AG08395 (cell line): ENCODE data around the gene OVCH2.
"Not testable (repeated sequence)": the region's sequence is repeated elsewhere in the genome, so short reads cannot be mapped to it uniquely, and the experiment has no call there.

ENCODE experiments used
- DNase-seq: peaks from one replicate; pipeline ENCODE4 v3.0.0; 2012; ENCODE audit warnings: mixed read lengths, low spot score

Gene OVCH2

DNA sequence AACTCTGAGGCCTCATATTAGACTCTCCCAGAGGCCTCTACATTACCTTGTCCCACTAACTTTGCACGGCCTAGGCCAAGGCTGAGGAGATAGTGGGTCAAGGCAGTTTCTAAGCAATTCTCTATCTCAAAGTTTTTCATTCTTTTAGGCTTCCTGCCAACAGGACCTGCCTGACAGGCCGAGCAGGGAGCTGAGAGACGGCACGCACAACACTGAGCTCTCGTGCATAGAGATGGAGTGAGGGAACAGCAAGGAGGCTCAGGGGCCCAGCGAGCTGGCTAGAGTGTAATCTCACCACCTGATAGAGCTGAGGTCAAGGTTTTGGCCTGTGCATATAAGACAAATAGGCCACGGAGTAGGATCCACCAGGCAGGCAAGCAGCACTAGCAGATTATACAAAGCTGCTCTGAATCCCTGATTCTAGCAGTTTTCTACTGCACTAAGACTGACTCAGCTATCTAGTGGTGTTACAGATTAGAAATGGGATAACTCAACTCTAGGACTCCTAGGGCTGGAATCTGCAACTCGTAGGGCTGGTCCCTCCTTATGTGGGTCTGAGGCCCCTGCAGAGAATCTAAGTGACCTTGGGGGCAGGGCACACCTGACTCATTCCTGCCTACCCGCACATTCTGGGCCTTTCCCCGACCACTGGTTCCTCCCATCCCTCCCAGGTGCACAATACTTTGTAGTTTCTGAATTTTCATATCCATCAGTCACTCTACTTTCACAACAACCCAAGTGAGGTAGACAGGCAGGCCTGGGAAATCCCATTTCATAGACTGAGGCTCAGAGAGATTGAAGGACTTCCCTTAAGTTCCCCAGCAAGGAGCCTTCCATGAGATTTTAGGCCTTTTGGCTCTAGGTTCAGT is 34.7 kb downstream of the OVCH2 start:
- no peak for DNase-seq

DNA sequence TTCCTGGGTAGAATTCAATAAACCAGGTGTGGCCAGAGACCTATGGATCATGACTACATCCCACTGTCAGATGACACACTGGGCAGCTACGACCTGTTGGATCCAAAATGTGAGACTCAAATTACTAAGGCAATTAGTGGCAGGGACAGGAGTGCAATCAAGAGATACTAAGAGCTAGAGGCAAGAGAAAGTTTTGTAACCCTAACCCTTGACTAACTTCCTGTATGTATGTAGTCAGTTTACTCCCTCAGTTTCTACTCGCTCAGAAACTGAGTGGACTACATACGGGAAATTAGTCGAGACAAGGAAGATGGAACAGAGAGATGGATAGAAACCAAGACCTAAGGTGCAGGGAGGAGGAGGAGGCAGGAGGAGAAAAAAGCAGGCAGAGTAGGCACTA is 35.6 kb downstream of the OVCH2 start:
- DNase-seq = no peak

DNA sequence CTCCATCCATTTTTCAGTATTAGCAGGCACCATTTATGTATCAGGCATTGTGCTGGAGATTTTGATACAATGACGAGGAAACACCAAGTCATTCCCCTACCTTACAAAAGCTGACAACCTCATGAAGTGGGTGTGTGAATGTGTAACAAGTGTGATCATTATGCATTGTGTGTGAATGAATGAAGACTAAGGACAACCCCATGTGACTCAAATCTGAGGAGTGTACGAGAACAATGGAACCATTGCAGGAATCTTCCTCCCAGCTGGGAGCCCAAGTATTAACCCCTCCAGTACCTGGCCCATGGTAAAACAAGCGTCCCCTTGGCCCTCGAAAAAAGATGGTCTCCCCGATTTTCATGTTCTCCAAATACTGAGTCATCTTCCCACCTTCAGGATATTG is 37.4 kb downstream of the OVCH2 start:
- DNase-seq = no peak

DNA sequence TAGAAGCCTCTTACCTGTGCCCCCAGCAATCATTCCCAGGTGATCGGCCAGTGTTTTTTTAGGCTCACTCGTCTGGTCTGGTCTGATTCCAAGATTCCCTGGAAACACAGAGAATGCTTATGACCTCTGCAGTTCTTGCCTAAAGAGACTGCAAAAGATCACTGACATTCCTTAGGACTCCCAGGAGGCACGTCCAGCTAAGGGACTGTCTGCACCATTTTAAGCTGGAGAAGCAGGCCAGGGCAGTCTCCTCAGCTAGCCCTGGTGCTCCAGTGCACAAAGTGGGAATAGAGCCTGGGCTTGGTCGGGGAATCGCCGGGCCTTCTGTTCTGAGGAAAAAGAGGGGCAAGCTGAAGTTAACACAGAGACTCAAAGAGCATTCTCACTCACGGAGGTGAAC is 37.8 kb downstream of the OVCH2 start:
- no peak for DNase-seq

DNA sequence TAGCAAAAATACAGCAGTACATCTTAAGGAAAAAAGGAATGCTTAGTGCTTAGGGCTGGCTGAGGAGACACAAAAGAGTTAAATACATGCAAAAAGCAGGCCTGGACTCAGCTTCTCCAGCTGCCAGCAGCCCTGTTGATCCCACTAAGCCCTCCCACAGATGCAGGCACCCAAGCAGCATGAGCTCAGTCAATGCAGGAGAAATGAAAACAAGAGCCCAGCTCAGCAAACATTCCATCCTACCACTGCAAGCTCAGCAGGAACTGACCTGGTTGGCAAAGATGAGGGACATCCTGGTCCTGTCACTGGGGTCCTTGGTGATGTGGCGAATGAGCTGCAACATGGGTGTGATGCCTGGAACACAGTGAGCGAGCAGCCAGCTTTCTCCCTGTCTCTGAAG is 38.8 kb downstream of the OVCH2 start:
- no peak for DNase-seq

DNA sequence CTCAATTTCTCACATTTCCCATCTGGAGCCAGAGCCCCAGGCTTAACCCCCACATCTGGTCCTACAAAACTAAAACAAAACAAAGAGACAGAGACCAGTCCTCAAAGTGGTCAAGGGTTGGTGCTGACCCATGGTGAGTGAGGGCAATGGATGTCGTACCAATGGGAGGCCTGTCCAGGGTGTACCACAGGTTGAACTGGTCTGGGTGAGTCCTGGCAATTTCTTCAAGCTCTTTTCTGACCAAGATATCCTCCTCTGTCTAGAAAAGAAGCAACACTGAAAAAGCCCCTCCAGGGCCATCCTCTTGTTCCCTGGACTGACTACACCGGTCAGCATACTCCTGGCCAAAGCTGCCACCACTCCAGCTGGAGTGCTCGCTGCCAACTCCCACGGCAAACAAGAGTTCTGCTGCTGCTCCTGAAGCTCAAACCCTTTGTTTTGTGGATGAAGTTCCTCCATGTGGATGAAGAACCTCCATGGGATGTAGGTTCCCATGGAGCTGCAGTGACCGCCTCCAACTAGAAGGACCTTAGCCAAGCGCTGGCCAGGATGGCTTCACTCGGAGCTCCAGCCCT is 39.9 kb downstream of the OVCH2 start:
- no peak for DNase-seq

DNA sequence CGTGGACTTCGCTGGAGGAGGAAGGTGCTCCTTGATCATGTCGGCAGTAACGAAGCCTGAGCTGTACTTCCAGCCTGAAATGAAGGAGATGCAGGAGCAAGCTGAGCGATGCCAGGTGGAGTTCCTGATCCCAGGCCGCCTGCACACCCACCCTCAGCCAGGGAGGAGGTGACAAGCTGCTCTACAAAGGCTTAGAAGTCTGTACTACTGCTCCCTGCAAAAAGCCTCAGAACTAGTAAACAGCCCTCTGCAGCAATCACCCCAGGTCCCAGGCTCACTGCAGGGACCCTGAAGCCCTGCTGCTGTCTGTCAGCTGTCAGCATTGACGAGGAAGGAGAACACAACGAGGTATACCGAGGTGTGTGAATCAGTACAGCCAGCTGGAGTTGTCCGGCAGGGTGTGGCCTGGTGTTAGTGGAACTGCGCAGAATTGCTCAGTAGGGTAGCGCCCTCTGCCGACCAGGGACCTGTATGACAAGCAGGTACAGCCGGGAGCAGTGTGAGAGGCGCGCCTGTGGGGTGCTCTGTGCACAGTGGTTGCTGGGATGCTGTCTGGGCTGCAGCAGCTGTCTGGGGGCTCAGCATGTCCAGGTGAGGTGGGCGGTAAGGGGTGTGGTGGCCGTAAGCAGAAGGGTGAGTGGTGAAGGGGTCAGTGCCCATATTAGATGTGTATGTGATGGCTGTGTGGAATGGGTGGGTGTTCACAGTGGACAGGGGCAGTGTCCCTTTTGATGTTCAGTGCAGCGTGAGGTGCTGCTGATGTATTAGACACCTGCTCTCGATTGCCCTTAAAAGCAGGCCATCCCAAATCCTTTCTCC is 40.6 kb downstream of the OVCH2 start:
- peak; percentile 85 for DNase-seq

DNA sequence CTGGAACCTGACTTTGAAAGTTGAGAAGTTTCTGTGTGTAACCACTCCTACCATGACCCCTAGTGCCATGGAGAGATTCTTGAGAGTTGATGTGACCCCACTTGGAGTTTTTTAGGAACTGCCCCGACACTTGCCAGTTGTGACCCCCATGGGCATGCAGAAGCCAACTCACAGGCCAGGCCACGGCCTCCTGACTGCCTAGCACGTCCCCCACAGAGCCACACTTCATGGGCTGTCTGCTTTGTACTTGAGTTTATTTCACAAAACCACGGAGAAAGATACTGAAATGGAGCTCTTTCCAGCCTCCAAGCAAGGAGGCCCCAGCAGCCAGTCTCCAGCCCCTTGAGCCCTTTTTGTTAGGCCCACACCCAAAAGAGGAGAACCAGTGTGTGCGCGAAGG is 41.4 kb downstream of the OVCH2 start:
- no peak for DNase-seq

DNA sequence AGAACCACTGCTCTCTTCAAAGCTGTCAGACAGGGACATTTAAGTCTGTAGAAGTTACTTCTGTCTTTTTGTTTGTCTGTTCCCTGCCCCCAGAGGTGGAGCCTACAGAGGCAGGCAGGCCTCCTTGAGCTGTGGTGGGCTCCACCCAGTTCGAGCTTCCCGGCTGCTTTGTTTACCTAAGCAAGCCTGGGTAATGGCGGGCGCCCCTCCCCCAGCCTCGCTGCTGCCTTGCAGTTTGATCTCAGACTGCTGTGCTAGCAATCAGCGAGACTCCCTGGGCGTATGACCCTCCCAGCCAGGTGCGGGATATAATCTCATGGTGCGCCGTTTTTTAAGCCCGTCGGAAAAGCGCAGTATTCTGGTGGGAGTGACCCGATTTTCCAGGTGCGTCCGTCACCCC is 42.7 kb downstream of the OVCH2 start:
- DNase-seq = not testable (repeated sequence)

DNA sequence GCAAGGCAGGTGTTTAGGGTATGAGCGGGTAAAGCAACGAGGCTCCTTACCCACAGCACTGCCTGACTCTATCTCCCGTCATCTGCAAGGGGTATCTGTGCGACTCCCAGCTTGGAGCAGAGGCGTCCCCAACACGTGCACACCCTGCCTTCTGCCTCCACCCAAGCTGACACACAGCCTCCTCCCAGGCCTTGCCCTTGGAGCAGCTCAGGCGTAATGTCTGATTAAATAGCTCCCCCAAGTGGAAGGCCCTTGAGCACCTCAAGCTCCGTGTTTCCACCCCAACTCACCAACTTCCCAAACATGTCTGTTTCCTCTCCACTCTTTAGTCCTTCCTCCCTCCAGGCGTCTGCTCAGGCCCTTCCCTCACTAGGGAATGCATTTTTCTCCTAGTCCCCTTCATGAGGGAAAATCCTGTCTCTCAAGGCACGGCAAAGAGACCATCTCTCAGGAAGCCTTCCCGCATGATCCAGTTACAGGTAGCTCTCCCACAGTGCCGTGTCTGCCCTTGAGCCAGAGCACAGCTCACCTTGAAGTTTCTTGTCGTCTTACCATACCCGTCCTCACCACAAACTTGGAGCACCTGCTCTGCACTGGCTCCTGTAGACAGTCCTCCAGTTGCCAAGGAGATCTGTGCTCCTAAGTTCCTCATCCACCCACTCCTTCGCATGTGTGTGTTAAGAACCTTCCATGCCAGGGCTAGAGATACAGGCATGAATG is 48.8 kb downstream of the OVCH2 start:
- DNase-seq = peak; percentile 84

DNA sequence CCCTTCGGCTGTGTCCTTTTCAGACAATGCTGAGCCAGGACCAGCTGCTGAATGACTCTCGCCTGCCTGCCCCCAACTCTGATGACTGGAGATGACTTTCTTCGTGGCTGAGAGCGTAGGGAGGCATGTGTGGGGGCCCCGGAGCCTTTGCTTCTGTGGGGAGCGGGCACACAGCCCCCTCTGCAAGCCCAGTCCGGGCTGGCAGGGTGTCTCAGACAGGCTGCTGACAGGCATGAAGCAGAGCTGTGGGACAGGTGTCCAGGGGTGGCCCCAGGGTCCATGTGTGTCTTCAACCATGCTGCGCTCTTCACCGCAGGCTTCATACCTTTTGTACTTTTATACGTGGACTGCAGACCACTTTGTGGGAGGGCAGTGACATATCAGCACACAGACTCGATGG is 49.6 kb downstream of the OVCH2 start:
- DNase-seq = no peak

DNA sequence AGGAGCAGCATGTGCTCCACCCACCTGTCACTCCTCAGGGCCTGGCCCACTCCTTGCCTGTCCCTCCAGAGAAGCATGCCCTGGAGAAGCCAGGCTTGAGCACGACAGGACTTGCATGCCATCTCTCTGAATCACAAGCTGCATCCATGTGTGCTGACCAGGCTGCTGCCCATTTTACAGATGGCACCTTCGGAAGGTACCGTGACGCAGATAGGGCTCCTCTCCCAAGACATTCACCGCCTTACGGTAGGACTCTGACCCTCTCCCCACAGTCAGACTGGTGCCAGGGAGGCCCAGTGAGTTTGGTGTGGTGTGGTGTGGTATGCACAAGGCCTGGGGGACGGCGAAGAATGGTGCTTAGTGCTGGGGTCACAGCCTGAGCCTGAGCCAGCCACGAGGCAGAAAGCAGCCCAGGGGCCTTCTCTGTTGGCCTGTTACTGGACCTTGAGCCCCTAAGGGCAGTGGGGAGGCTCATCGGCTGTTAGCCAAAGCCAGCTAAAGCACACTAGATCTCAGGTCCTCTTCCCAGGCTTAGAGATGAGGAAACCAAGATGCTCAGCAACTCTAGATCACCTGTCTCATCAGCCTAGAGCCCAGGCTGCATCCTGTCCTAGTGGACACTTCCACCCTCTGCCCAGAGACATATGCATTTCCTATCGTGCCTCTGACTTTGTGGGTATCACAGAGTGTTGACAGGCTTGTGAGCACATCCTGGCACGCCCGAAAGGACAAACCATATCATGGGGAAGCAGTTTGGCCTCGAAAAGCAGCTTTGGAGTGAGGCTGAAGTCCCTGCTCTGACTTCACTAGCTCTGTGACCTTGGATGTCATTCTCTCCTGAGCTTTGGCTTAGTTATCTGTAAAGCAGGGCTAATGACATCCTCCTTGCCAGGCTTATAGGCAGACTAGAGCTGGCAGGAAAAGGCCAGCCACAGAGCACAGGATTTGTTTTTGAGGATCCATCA is 50.7 kb downstream of the OVCH2 start:
- no peak for DNase-seq

DNA sequence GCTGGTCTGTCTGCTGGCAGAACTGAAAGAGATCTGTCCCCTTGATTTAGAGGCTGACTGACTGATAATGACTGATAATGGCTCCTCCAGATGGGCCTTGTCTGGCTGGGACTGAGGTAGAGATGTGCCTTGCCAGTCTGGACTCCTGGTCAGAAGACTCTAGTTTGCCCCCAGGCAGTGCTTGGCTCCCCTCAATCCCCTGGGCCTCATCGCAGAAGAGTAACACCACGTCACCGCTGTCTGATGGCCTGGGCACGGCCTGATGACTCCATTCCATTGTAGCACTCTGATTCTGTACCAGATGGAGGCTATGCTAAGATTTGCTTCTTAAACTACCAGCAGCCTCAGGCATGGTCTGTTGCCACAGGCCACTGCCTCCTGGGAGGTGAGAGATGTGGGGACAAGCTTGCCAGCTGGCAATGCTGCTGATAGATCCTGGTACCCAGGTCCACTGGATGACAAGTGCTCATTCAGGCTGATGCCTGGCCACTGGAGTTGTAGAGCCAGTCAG is 52.0 kb downstream of the OVCH2 start:
- DNase-seq = no peak

DNA sequence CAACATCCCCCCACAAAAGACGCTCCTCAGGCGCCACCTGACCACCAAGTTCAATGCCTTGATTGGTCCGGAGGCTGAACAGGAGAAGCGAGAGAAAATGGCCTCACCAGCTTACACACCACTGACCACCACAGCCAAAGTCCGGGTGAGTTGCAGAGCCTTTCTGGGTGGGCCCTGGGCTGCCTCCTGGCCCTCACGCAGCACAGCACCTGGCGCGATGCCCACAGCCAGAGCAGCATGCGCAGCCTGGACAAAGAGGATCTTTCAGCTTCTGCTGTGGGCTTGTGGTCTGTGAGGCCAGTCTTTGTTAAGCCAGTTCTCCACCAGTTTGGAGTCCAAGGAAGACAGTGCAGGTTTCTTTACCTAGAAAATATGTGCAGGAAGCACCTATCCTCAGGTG is 54.6 kb downstream of the OVCH2 start:
- no peak for DNase-seq

DNA sequence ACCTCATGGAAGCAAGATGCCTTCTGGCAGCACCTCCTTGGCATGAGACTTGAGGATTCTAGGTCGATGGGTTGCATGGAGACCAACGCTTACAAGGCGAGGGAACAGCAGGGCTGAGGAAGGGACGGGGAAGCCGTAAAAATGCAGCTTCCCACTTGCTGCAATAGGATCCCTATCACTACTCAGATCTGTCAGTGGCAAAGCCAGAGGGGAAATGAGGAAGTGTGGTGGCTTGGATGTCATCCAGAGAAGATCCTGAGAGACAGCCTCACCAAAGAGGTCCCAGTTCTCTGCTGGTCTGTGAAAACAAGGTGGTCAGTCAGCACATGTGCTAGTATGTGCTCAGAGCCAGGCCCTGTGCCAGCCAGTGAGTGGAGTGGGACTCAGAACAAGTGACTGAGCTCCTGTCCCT is 55.1 kb downstream of the OVCH2 start:
- peak; percentile 25 for DNase-seq

DNA sequence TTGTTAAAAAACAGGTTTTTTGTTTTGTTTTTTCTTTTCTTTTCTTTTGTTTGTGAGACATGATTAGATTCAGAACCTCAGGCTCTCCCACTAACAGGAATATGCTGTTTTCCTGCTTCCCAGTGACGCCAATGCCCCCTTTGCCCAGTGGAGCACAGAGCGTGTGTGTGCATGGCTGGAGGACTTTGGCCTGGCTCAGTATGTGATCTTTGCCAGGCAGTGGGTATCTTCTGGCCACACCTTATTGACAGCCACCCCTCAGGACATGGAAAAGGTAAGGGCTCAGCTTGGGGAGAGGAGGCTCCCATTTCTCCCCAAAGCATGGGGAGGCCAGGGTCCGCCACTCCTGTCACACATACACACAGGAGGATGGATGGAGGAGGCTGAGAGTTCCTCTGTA is 58.0 kb downstream of the OVCH2 start:
- no peak for DNase-seq

DNA sequence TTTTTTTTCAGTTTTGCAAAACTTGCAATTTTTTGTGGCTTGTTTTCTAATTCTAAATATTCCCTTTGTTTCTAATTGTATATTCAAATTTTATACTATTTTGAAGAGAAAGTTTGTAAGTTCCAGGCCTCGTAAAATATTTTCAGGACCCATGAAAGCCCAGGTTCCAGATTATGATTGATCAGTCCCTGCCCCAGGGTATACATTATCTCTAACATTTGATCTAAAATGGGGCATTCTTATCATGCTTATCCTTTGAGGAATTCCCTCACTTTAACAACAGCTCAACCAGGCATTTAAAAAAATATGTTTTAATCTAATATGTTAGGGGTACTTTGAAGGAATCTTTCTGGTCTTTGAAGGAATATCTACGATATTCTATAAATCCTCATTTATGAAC is 59.4 kb downstream of the OVCH2 start:
- DNase-seq = no peak

DNA sequence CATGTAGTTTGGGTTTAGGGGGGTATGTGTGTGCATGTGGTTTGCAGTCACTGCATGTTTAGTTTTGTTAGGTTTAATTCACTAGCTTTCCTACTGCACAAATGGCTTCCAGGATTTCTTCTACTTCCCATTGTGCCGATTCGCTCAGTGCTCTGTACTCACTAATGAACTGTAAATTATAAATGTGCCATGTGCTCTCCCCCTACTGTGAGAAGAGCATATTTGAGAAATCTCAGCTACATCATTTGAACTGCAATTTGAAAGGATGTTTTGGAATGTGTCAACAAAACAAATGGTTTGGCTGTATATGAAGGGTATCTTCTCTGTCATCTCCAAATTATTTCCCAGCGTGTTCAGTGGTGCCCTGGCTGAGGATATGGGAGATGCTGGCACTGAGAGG is 61.1 kb downstream of the OVCH2 start:
- DNase-seq = no peak

DNA sequence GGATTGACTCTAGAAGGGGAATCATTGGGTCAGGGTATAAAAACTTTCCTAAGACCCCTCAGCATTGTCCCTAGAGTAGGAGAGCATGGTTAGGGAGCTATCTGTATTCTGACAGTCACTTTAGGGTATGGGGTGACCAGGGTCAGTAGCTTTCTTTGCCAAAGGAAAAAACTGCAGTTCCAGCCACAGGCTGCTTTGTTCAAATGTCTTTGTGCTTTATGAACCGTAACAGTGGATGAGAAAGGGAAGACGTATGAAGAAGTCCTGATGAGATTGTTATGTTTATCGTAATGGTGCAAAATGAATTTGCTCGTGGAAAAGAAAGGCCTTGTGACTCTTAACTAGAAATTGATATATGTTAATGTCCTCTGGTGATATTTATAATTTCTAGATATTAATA is 63.0 kb downstream of the OVCH2 start:
- no peak for DNase-seq

DNA sequence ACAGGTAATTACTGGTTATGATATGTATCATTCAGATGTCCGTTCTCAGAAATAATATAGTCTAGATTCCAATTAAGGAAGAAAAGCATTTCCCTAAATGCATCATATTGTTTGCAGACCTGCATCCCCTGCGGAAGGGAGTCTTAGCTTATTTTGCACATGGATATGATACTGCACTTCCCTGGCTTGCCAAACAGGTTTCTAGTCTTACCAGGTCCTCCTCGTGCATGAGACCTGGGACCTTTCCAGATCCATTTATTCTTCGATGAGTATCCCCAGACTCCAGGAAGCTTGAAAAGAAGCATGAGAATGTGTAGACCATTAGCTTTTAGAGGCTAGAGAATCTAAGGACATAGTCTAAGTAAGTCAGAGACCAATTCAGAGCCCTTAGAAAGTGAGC is 63.5 kb downstream of the OVCH2 start:
- DNase-seq = no peak

DNA sequence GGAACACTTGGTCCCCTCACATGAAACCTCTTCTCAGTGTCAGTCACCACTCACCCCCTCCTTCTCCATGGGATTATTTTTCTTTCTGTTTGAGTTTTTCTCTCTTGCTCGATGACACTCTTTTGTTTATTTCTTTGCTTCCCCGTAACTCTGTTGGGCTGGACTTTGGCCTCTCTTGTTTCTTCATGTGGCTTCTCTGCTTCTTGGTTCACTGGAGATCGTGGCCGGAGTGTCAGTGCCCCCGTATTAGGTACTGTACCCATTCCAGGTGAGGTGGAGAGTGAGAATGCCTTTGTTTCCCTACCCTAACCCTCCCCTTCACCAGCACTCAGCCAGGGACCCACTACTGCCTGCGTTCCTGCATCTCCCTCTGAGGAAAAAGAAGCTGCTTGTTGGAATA is 65.5 kb downstream of the OVCH2 start:
- DNase-seq = no peak
